NCI-H1105 treated with DMSO at 0.1 percent for 48 hours (cell line): ENCODE results near the gene PPP1CA.
"Not testable (repeated sequence)": the region's sequence is repeated elsewhere in the genome, so short reads cannot be mapped to it uniquely, and the experiment has no call there.

Experiments used
- DNase-seq: peaks from one replicate; lab custom pipeline; 2025; lab: John Stamatoyannopoulos, UW

PPP1CA gene

GRCh38 chr11:67434395-67434881, 32.8 kb upstream of the PPP1CA start:
- no peak for DNase-seq

- no peak for DNase-seq
These were observed 32.1 kb upstream of the PPP1CA start for GRCh38 chr11:67433536-67434394.

DNA sequence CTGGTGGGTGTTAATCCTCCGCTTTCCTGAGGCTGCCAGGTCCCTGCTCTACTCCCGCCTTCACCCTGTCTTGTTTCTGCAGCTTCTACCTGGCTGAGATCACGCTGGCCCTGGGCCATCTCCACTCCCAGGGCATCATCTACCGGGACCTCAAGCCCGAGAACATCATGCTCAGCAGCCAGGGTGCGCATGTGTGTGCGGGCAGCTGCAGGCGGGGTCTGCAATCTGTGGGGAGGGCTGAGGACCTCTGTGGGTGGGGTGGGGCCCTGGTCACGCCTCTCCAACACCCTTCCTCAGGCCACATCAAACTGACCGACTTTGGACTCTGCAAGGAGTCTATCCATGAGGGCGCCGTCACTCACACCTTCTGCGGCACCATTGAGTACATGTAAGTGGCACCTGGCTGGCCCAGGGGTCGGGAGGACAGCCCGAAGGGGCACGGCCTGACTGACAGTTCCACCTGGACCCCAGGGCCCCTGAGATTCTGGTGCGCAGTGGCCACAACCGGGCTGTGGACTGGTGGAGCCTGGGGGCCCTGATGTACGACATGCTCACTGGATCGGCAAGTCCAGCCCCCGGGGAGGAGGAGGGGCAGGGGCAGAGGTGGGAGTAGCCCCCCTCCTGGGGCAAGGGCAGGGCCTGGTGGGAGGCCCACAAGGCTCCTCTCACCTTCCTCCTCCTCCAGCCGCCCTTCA, 31.1 kb upstream of the PPP1CA start:
- DNase-seq = no peak

- no peak for DNase-seq
These were observed 29.9 kb upstream of the PPP1CA start for GRCh38 chr11:67431346-67432249.

GRCh38 chr11:67429722-67430121, 28.1 kb upstream of the PPP1CA start:
- no peak for DNase-seq

DNA sequence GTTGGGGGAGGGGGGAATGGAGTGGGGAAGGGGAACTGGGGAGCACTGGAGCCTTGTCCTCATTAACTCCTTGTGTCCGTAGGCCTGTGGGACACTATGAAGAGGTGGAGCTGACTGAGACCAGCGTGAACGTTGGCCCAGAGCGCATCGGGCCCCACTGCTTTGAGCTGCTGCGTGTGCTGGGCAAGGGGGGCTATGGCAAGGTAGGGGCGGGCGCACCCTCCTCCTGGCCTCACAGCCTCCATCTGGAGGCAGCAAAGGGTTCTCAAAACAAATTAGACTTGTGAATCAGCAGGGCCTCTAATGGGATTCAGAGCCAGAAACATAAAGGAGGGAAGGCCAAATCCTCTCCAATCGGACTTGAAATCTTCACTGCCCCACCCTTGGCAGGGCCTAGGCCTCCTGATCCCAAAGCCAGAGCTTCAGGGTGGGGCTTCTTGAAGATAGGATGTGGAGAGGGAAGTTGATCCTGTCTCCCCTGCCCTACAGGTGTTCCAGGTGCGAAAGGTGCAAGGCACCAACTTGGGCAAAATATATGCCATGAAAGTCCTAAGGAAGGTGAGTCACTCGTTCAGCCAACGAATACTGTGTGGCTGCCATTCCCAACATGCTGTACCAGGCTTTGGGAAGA, 27.5 kb upstream of the PPP1CA start:
- DNase-seq = no peak

DNA sequence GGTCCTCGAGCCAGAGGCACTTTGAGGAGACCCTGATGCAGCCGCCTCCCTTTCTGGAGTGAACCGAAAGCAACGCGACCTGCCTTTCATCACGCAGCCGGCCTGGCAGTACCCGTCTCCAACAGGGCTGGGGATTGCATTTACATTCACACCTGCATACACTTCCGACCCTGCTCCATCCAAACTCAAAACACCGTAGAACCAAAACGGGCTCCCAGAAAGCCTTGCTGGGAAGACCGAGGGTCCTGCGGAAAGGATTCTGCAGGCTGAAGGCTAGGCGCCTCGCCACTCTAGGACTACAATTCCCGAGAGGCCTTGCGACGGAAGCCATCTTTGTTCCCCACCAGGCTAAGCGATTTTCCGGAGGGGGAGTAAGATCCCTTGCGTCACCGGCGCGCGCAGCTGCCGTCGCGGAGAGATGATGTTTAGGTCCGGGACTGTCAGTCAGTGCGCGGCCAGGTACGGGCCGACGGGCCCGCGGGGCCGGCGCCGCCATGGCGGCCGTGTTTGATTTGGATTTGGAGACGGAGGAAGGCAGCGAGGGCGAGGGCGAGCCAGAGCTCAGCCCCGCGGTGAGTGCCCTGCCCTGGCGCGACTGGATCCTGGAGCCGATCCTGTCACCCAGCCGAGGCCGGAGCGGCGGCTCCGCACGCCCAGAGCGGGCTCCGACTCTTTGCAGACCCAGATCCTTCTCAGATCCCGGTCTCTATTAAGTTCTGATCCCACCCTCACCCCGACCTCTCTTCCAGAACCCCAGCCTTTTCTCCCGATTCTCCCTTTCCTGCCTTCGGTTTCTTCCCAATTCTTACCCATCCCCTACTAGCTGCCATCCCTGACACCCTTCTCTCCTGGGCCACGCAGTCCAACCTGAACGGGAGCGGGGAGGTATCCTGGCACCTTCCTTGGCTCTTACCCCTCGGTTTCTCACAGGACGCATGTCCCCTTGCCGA, 26.7 kb upstream of the PPP1CA start, which contains the start of gene RPS6KB2:
RPS6KB2 (plus strand) TSS at position 443 of the 950 bp plus-strand sequence; CDS start at position 495, 52 bp downstream.
- peak; percentile 96 for DNase-seq

DNA sequence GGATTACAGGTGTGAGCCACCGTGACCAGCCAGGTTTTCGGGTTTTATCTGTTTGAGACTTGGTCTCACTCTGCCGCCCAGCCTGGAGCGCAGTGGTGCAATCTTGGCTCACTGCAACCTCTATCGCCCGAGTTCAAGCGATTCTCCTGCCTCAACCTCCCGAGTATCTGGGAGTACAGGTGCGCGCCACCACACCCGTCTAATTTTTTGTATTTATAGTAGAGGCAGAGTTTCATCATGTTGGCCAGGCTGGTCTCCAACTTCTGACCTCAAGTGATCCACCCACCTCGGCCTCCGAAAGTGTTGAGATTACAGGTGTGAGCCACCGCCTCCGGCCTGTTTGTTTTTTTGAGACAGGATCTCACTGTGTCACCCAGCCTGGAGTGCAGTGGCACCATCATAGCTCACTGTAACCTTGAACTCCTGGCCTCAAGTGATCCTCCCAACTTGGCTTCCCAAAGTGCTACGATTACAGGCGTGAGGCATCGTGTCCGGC, 25.8 kb upstream of the PPP1CA start:
- not testable (repeated sequence) for DNase-seq

GRCh38 chr11:67423891-67424613, 22.4 kb upstream of the PPP1CA start:
- DNase-seq = no peak

GRCh38 chr11:67423466-67423865, 21.8 kb upstream of the PPP1CA start:
- no peak for DNase-seq

GRCh38 chr11:67422891-67423290, 21.2 kb upstream of the PPP1CA start:
- DNase-seq = no peak

DNA sequence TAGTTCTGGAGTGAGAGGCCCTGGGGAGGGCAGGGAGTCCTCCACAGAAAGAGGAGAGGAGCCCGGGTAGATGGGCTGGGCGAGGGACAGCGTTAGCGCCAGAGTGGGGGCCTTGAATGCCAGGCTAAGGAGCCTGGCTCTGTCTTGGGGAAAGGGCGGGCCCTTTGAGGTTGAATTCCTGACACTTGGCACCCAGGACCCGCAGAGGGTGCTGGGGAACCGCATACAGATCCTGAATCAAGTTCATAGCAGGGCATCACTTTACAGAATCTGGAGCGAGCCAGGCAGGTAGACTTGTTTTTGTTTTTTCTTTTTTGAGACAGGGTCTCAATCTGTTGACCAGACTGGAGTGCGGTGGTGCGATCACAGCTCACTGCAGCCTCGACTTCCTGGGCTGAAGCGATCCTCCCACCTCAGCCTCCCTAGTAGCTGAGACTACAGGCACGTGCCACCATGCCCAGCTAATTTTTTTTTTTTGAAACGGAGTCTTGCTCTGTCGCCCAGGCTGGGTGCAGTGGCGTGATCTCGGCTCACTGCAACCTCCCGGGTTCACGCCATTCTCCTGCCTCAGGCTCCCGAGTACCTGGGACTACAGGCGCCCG, 19.9 kb upstream of the PPP1CA start:
- DNase-seq = no peak

- peak; percentile 90 for DNase-seq
These were observed 19.2 kb upstream of the PPP1CA start for GRCh38 chr11:67420646-67421429.

DNA sequence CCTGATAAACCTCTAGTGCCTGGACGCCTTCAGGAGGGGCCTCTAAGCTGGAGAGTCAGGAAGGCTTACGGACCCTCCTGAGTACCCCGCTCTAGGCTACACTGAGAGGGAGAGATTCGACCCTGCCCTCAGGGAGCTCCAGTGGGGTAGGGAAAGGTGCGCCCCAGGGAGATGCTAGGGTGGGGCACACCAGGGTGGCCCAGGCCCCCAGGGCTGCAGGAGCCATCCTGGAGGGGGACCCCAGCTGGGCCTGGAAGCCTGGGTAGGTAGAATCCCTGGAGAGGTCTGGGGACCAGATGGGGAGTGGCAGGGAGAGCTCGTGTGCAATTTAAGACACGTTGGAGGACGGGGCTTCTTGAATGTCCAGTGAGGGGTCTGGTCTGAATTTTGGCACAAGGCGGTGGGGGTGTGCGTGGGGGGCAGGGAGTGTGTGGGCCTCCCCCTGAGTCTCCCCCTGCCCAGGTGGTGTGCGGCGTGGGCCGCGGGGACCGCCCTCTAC, 18.5 kb upstream of the PPP1CA start:
- no peak for DNase-seq

- no peak for DNase-seq
These were observed 17.8 kb upstream of the PPP1CA start for GRCh38 chr11:67419325-67420049.

DNA sequence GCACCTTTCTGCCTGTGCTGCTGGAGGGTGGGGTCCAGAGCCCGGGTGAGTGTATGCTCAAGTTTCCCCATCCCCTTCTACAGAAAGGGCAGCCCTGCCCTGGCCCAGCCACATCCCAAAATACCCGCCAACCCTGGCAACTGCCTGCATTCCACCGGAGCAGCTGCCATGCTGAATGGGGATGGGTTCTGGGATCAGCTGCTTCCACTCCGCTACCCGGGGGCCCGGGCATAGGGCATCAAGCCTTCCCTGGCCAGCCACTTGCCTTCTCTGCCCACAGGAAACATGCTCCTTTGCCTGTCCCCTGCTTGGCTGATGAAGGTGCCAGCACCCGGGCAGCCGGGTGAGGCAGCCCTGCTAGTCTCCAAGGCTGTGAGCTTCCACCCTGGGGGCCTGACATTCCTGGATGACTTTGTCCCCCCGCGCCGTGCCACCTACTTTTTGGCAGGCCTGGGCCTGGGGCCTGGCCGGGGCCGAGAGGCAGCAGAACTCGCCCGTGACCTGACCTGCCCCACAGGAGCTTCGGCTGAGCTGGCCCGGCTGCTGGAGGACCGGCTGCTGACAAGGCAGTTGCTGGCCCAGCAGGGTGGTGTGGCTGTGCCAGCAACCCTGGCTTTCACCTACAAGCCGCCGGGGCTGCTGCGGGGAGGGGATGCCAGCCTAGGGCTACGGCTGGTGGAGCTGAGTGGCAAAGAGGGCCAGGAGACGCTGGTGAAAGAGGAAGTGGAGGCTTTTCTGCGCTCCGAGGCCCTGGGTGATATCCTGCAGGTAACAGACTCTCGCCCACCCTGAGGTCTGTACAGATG, 17.0 kb upstream of the PPP1CA start:
- no peak for DNase-seq

GRCh38 chr11:67417425-67417824, 15.8 kb upstream of the PPP1CA start:
- no peak for DNase-seq
